Measurements from ENCODE around the gene AKAP13.
"Not testable (repeated sequence)": the region's sequence is repeated elsewhere in the genome, so short reads cannot be mapped to it uniquely, and the experiment has no call there.

AKAP13 gene

DNA sequence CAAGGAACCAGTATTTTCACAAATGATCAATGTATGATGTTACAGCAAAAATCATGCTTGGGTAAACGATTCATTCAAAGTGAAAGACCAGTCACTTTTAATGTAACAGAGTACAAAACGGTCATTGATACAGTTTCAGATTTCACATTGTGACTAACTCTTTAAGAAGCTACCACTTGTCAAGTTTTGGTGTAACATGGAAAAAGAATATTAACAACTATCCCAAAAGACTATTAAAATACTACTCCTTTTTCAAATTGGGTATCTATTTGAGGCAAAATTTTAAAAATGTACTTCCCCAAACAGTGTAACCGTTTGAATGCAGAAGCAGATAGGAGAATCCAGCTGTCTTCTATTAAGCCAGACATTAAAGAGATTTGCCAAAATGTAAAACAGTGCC is 31.7 kb downstream of the AKAP13 start:
- no peak for DNase-seq (ENCODE audit: low read depth)

DNA sequence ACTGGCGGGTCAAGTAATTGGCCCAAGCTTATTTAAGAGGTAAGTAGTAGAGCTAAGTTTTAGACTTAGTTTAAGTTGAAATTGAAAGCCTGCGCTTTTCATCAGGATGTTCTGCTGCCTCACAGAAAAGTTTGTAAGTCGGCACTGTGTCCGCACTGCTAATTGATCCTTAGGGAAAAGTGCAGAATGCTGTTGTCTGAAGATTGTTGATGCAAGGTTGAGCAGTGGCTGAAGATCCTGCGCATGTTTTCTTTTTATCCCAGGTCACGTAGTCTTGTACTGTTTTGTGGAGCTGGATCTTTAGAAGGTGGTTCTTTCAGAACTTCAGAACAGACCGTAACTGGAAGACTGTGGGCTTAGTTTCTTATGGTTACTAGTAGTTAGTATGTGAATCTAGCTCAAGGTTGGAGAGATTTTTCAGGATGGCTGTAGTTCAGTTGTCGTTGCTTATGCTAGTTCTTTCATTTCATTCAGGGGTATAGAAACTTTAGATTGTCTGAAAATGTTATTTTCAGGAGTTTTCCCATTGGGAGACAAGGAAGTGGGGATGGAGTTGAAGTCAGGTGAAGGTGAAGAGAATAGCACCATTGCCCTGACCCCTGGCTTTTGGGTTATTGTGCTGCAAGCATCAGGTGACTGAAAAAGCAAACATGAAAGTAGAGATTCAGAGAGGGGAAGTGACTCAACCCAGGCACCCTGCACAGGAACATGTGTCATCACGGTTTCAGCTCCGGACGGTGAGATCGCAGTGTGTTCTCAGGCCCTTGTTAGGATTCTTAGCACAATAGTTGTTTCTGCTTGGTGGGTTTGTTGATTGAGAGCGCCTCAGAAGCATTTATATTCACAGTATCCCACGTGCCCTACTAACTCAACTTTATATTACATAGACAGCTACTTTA is 32.8 kb downstream of the AKAP13 start:
- peak; percentile 62 for DNase-seq (ENCODE audit: low read depth)

DNA sequence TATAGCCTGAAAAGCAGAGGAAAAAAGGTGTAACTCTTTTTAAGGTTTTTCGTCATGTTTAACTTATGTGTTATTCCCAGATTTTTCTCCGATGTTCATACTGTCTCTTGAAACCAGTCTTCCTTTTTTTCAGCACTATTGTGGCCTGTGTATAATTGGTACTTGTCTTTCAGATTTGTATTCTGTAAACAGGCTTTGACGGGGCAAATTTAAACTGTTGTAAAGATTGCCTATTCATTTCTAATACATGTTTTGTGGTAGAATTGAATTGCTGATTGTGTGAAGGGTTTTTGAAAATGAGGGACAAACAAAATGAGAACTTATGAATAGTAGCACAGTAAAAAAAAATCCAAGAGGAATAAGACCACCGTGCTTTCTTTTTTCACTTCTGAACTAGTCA is 33.6 kb downstream of the AKAP13 start:
- DNase-seq (ENCODE audit: low read depth) = no peak

DNA sequence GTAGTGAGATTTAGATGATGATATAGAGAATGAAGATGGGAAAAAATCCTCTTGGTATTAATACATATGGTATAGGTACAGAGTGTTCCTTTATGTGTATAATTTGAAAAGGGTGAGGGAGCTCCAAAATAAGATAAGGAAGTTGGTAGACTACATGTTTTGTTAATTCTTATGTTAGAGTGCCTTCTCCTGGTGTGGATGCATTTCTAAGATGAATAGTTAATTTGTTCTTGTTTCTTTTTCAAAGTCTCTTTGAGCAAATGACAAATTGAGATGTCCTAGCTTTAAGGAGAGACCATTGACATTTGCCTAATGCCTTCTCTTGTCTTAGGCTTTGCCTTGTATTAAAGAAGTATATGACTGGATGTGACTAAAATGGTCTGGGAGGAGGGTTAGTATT is 34.1 kb downstream of the AKAP13 start:
- DNase-seq (ENCODE audit: low read depth) = no peak

DNA sequence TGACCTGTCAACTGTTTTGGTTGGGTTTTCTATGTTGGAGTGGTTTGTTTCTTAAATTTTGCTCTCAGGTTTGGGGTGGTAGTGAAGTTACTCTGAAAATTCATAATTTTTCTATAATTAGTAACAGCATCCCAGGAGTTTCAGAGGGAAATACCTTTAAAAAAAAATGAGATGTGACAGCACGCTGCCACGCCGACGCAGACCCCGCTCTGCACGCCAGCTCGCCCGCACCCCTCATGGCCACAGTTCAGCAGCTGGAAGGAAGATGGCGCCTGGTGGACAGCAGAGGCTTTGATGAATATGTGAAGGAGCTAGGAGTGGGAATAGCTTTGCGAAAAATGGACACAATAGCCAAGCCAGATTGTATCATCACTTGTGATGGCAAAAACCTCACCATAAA is 34.6 kb downstream of the AKAP13 start:
- no peak for DNase-seq (ENCODE audit: low read depth)

DNA sequence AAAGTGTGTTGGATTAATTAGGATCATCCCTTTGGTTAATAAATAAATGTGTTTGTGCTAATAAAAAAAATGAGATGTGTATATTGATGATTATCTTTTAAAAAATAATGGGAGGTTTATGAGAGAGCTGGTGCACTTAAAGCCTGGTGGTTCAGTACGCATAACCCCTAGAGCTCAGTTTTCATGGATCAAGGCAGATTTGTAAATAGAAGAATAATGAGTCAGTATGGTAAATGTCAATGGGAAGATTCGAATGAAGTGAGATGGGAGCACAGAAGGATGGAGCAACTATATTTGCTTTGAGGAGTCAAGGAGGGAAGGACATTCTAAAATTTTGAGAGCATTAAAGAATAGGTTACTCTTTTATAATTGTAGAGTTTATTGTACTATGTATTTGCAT is 35.4 kb downstream of the AKAP13 start:
- DNase-seq (ENCODE audit: low read depth) = no peak

DNA sequence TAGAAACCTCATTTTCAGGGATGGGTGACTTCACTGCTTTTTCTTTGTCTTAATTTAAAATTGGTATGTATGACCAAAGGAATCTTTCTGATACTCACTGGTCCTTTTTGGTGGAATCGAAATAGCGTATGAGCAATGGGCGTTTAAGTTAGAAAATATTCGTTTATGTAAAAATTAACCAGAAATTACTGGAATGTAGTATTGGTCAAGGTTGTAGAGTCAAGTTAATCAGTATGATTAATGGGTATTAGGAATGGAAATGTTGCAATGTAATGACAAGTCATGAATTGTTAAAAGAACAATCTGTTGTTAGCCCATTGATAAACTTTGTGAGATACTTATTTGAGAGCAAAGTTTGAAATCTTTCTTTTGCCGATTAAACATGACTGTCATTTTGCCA is 36.9 kb downstream of the AKAP13 start:
- DNase-seq (ENCODE audit: low read depth) = no peak

DNA sequence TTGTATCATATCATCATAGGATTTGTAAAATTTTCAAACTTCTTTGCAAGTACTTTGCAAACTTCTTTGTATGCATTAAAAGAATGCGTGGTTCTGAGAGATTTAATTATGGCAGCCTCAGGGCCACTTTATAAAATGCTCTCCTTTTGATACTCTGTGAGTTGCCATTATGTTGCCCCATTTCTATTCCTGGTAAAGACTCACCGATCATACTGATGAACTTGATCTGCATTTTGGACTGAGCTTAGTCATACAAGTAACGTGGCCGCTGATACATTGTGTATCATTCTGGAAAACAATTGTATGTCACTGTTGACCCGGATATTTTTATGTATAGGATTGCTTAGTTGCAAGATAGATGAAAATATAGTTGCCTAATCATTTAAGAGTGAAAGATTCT is 38.8 kb downstream of the AKAP13 start:
- DNase-seq (ENCODE audit: low read depth) = no peak

DNA sequence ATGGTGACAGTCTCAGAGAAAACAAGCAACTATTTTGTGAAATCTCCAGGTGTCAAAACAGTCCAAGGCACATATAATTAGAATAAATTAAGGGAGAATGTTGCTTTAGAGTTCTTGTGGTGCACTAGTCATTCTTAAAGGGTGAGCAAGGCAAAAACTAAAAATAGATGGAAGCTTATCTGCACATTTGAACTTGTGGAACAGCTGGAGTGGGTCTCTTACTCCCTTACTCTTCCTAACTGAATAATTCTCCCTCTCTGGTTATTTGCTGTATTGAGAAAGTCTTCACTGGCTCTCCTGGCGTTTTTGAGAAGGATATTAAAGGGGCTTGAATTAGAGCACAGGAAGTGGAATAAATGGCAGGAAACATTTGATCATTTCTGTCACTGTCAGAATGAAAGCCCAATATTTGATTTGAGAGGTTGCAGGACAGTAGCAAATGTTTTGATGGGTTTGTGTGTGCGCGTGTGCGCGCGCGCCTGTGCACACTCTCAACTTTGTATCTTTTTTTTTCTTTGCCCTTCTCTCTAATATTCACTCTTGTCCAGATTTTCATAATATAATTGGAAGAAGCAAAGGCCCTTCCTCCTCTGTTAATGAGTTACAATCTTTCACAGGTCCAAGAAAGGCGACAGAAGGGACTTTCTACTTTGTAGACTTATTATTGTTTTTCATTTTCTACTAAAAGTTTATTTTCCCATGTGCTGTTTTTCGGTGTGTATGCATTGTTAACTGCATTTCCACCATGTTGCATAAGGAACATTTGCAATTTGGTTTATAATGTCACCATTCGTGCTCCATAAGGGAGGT is 40.9 kb downstream of the AKAP13 start:
- no peak for DNase-seq (ENCODE audit: low read depth)

DNA sequence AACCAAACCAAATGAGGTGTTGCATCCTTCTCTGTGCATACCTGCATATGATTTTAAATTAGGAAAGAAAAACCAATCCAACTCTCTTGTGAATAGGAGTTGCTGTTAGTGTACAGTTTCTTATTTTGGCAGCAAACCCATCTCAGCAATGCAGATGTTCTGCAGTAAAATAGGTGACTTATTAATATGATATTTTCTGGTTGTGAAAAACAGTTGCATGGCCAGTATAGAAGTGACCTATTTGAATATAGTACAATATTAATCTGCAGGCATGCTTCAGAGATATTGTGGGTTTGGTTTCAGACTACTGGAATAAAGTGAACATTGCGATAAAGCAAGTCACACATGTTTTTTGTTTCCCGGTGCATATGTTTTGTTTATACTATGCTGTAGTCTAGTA is 42.2 kb downstream of the AKAP13 start:
- DNase-seq (ENCODE audit: low read depth) = no peak

DNA sequence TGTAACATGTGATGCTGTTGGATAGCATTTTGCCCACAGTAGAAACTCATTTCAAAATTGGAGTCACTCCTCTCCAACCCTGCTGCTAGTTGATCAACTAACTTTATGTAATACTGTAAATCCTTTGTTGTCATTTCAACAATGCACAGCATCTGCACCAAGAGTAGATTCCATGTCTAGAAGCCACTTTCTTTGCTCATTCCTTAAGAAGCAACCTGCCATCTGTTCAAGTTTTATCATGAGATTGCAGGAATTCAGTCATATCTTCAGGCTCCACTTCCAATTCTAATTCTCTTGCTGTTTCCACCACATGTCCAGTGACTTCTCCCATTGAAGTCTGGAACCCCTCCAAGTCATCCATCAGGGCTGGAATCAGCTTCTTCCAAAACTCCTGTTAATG is 42.9 kb downstream of the AKAP13 start:
- no peak for DNase-seq (ENCODE audit: low read depth)

DNA sequence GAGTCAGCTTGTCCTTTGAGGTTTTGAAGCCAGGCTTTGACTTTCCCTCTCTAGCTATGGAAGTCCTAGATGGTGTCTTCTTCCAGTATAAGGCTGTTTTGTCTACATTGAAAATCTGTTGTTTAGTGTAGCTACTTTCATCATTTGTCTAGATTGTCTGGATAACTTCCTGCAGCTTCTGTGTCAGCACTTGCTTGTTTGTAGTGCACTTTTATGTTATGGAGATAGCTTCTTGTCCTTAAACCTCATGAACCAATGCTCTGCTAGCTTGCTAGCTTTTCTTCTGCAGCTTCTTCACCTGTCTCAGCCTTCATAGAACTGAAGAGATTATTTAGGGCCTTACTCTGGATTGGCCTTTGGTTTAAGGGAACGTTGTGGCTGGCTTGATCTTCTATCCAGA is 43.8 kb downstream of the AKAP13 start:
- no peak for DNase-seq (ENCODE audit: low read depth)

DNA sequence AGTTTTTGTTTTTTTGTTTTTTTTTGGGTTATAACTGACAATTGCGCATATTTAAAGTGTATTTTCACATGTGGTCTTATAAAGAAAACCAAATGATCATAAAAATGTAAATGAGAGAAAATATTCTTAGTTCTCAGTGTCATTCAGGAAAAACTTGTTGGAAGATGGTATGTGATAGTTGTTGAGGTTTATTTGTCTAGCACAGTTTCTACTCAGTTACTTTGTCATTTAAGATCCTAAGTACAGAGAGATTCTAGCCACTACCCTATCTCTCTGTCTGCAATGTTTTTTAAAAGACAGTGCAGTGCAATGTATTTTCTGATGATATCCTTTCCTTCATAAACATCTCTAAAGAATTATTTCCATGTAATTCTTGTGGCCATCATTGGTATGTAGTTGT is 46.1 kb downstream of the AKAP13 start:
- no peak for DNase-seq (ENCODE audit: low read depth)

DNA sequence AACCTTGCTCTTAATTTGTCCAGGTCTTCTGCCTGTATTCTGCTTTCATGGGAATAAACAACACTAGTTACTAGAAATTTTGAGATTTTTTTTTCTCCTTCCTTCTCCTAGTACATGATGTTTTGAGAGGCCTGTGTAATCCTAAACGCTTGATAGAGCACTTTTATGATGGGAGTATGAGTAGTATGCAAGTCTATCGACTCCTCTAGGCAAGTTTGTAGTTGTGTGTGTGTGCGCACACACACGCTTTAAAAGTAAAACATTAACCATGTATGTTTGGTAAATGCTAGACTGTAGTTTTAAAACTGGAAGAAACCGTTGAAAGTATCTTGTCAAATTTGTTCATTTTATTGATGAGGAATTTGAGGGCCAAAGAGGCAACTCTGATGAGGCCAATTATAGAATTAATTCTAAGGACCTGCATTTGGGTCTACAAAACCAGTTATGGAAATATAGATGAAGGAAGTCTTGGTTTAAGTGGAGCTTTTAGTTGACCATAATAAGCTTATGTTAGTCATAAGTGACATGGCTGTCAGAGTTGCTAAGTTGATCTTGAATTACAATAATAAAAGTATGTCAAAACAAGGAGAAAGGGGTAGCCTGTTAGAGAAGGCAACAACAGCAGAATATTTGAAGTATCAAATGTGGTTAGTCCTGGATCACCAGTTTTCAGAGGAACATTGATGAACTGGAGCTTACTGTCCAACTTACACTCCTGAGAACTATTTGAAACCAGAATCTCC is 47.1 kb downstream of the AKAP13 start:
- no peak for DNase-seq (ENCODE audit: low read depth)

DNA sequence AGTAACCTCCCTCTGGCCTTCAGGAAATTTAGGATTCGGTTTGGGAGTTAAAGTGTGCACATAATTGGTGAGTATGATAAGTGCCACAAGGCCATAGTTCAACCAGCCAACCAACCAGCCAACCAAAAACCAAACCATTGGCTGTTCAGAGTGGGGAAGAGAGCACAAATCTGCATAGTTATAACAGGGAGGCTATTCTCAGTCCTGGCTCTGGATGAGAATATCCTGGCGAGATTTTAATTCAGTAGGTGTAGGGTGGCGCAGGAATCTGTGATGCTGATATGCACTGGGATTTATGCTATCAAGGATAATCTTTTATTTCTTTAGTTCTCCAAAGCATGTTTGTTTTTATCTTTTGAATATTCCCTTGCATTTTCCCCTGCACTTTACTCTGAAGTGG is 49.1 kb downstream of the AKAP13 start:
- DNase-seq (ENCODE audit: low read depth) = no peak

DNA sequence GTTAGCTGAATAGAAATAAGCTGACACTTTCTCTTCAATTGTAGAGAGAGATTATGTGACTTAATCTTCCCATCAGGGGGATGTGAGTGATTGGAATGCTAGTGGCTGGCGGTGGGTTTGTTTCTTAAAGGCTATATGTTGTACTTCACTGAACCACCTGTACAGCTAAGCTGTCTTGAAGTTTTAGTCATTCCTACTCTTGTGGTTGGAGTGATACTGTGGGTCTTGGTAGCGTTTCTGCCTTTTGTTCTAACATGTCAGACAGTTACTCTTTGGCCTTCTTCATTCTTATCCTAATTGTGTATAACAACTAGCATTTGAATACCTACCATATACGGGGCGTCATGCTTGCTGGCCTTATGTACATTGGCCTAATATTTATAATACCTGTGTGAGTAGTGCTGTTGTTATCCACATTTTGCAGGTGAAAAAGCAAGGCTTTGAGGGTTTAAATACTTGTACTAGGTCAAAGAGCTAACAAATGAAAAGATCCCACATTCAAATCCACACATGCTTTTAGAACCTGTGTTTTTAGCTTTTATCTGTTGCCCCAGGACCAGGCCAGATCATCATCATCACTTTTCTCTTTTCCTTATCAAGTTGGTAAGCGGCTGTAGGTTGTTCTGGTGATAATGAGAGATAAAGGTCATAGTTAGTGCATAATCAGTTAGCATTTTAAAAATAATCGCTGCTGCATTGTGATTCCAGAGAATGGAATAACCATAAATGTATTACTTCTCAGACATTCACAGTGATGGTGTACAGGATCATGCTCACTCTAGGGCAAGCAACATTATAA is 50.2 kb downstream of the AKAP13 start:
- no peak for DNase-seq (ENCODE audit: low read depth)

DNA sequence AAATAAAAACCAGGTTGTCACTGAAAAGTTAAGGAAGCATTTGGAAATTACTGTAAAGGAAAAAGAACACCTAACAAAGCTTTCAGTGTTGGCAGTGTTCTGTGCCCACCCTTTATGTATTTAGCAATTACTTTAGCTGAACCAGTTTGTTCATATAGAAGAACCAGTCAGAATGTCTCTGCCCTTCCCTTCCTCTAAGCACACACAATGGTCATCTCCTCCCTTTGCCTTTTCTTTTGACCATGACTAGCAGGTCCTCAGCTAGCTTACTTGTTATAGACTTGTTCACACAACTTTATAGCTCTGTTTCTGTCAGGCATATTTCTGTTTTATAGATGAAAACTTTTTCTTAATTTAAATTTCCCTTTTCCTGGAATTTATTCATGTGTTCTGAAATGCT is 59.6 kb downstream of the AKAP13 start:
- no peak for DNase-seq (ENCODE audit: low read depth)

DNA sequence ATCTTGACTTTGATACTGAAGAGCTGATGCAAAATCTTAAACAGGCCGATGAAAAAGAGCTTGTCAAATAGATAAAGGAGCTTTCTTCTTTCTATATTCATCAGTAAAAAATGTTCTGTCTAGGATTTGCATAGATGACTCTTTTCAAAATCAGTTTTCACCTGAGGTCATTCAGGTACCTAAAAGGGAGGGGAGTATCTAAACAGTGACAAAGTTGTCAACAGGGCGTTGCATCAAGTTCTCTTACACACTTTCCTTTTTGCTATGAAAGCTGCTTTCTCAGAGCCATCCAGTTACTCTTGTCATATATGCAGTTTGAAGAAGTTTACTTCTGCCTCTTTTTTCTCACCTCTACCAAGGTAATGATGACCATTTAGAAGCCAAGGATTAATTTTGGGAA is 60.0 kb downstream of the AKAP13 start:
- DNase-seq (ENCODE audit: low read depth) = no peak

DNA sequence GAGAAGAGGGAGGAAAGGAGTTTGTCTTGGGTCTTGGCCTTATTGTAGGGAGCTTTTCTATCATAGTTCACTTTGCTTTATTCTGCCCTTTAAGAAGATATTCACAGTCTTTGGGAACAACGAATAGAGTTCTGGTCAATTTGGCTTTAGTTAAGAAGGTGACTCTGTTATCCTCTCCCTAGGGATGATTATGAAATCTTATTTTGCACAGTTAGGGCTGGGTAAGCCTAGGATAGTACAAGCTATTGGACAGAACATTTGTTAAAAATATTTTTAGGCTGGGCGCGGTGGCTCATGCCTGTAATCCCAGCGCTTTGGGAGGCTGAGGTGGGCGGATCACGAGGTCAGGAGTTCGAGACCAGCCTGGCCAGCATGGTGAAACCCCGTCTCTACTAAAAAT is 61.5 kb downstream of the AKAP13 start:
- not testable (repeated sequence) for DNase-seq (ENCODE audit: low read depth)

DNA sequence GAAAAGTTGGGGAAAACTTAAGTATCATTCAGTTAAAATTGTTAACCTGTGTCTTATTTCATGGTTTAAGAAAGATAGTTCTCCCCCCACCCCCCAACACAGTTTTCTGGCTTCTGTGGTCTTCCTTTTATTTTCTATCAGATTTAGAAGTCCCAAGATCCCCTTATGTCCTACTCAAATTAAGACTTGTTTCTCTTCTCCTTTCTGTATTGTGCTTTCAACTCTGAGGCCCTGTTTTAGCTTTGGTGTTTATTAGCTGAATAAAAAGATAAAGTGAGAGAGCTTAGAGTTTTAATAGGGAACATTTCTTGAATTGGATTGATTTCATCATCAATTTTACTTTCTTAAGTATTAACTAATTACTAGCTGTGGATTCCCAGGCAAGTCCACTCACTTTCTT is 62.6 kb downstream of the AKAP13 start:
- no peak for DNase-seq (ENCODE audit: low read depth)

DNA sequence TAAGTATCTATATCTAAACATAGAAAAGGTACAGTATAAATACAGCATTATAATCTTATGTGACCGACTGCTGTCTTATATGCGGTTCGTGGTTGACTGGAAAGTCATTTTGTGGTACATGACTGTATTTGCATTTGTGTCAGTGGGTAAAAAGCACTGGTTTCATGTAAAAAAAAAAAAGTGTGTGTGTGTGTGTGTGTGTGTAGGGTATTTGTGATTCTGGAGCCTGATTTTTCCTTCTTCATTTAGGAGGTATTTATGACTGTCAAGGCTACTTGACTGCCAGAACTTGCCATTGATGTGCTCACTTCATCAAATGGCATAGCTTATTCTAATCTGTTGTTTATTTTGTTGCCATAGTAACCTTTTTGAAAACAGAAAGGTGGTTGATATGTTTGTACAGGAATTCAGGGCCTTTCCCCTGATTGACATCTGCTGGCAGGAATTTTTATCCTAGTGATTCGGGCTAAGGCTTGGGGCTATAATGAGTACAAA is 63.2 kb downstream of the AKAP13 start:
- no peak for DNase-seq (ENCODE audit: low read depth)
